ENCODE results near the gene SMDT1.

- TF ChIP-seq NFE2L2 (conservative IDR thresholded peaks at IDR 0.05; ENCODE audit: low read length) (no peak), PHF8 (IDR thresholded peaks at IDR 0.05; ENCODE audit: borderline replicate concordance, low read depth) (no peak), CTCF (IDR thresholded peaks at IDR 0.05) (no peak)
Measured at GRCh38 chr22:42074846-42075676, 4.4 kb upstream of the SMDT1 start.
